AML-193 (cell line): ENCODE measurements around the gene LPCAT1.
"Not testable (repeated sequence)": the region's sequence is repeated elsewhere in the genome, so short reads cannot be mapped to it uniquely, and the experiment has no call there.

Source experiments
- DNase-seq, 2 experiments: peaks; one replicate each; lab custom pipeline; 2025; lab: John Stamatoyannopoulos, UW

The LPCAT1 gene, protein sequence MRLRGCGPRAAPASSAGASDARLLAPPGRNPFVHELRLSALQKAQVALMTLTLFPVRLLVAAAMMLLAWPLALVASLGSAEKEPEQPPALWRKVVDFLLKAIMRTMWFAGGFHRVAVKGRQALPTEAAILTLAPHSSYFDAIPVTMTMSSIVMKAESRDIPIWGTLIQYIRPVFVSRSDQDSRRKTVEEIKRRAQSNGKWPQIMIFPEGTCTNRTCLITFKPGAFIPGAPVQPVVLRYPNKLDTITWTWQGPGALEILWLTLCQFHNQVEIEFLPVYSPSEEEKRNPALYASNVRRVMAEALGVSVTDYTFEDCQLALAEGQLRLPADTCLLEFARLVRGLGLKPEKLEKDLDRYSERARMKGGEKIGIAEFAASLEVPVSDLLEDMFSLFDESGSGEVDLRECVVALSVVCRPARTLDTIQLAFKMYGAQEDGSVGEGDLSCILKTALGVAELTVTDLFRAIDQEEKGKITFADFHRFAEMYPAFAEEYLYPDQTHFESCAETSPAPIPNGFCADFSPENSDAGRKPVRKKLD

DNA sequence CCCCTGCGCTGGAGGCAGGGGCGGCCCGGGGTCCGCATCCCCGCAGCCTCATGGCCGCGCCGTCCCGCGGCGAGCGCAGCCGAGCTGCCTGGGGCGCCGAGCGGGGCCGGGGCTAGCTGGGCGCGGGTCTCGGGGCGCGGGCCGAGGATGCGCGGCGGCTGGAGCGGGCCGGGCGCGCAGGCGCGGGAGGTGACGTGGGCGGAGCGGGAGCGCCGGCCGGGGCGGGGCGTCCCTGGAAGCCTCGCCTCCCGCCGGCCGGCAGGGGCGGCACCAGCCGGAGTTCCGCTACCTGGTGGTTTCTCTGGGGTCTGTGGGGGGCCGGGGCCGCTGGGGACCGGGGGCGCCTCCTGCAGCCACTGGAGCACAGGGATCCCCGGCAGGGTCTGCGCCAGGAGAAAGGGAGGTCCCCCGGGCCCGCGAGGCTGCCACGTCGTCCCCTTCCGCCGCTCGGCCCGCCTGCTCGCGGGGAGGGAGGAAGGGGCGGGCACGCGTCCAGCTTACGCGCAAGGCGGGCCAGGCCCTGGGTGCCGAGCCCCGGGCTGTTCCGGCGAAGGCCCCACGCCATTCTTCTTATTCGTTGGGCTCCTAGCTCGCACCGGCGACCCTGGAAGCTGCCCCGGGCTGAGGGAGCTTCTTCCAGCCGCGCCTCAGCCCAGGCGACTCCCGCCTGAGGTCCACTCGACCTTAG is at the start of gene LPCAT1:
Gene LPCAT1 (minus strand): TSS at position 168 of the 688 bp plus-strand sequence. CDS start 116 bp downstream, at position 52.
- DNase-seq: peak; percentile 53 to 63

DNA sequence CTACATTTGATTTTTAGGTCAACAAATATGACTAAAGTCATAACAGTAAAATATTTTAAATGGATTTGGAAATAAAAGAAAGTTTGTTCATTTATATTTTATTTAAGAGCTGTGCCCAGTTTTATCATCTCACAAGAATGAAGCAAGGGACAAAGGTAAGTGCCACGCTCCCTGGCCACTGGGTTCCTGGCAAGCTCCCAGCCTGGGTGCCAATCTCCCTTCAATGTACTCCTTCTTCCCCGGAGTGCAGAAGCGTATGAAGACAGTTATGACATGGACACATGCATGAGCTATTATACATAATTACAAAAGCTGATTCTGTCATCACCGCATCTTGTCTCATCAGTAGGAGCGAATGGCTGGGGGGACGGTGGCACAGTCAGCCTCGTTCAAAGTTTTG is 48.1 kb upstream of the LPCAT1 start:
- not testable (repeated sequence) for DNase-seq

DNA sequence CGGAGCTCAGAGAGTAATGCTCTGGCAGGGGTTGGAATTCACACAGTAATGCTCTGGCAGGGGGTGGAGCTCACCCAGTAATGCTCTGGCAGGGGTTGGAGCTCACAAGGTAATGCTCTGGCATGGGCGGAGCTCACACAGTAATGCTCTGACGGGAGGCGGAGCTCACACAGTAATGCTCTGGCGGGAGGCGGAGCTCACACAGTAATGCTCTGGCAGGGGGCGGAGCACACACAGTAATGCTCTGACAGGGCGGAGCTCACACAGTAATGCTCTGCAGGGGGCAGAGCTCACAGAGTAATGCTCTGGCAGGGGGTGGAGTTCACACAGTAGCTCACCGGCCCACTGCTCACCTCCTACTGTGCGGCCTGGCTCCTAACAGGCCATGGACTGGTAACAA is 47.2 kb upstream of the LPCAT1 start:
- DNase-seq: no peak

- DNase-seq: no peak
These were observed 44.6 kb upstream of the LPCAT1 start for GRCh38 chr5:1568201-1568979.

- DNase-seq: not testable (repeated sequence)
These were observed 43.9 kb upstream of the LPCAT1 start for GRCh38 chr5:1567527-1568200.

DNA sequence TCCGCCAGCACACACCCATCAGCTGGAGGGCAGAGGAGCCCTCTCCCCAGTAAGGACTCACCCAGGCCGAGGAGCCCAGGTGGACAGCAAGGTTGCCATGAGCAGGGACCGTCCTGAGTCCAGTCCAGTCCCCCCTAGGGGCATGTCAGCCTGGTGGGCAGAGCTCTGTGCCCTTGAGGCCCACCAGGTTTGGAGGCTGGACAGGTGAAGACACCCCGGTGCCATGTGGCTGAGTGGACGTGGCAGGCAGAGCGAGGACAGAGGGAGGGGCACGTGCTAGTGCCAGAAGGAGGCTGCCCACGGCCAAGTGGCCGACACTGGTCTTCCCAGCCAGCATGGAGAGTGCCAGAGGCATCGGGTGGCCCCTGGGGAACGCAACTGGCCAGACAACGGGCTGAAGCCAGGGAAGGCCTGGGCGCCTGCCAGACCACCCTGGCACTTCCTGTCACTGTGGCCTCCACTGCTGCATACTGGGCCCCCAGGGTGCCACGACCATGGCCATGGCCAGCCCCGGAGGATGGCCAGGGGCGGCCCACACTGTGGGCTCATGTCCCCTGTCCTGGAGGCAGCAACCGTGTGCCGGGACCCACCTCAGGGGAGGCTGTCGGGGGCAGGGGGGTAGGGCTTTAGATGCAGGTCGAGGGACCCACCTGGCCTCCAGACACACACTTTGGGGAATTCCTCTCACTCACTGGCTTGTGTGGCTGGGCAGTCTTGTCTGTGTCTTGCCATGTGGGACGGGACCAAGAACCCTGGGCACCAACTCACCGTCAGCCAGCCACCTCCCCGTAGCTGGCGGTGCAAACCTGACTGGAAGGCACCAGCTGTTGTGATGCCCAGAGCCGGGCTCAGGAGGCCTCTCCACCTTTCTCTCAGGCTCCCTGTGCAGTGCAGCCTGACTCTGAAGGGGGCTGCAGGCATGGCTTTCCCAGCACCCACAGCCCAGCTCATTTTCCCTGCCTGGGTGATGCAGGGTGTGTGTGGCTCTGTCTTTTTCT is 42.3 kb upstream of the LPCAT1 start:
- no peak for DNase-seq

DNA sequence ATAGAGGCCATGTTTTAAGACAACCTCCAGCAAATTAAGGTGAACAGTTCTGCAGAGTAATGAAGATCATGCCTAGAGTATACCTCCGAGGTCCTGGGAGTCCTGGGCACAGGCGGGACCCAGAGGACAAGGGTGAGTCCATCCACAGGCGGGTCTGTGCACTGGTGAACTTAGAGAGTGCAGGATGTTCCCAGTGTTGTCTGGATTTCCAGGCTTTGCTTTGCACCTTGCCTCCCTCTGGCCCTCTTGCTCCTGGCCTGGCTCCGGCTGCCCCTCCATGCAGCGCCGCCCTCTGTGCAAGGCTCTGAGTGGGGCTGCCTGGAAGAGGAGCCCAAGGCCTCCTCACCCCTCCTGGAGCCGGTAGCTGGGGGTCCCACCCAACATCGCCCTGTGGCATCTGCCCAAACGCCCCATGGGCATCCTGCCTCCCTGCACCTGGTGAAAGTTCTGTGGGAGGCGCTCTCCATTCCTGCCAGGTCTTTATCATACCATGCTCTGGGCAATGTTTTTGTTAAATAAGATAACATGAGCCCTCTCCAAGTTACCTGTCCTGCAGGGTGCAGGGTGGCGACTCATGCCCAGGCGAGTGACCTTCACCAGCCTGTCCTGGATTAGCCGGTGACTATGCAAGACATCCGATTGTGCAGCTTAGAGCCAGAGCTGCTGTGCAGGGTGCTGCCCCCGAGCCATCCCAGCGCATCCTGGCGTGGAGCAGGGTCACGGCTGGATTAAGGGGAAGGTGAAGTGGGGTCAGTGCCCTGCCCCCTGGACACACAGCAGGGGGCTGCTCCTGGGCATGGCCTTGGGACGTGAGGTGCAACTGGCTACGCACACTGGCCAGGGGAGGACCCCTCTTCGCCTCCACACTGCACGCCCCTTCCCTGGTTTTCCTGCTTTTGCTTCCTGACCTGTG is 41.3 kb upstream of the LPCAT1 start:
- no peak for DNase-seq

- no peak for DNase-seq
These were observed 40.5 kb upstream of the LPCAT1 start for GRCh38 chr5:1564182-1564748.

DNA sequence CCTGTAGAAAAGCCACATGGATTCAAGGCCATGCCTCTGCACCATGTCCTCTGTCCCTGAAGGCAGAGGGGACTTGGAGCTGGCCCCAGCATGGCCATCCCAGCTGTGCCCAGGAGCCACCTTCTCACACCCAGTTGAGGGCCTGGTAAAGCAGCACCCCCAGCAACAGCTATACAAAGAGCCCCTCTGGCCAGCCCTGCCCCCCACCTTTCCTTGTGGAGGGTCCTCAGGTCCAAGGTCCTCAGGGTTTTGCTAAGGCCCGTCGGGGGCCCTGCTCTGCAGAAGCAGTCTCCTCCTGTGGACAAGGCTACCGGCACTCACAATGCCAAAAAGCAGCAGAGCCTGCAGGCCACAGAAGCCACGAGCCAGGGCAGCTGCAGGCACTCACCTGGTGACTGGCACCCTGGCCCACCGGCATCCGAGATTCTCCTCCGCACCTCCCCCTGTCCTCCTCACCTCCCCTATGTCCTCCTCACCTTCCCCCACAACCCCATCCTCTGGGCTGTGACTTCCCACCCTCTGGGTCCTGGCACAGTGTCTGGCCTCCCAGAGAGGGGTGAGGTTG is 39.9 kb upstream of the LPCAT1 start:
- no peak for DNase-seq

GRCh38 chr5:1563051-1563461 is 39.3 kb upstream of the LPCAT1 start:
- DNase-seq: no peak

- no peak for DNase-seq
These were observed 38.8 kb upstream of the LPCAT1 start for GRCh38 chr5:1562599-1562998.

DNA sequence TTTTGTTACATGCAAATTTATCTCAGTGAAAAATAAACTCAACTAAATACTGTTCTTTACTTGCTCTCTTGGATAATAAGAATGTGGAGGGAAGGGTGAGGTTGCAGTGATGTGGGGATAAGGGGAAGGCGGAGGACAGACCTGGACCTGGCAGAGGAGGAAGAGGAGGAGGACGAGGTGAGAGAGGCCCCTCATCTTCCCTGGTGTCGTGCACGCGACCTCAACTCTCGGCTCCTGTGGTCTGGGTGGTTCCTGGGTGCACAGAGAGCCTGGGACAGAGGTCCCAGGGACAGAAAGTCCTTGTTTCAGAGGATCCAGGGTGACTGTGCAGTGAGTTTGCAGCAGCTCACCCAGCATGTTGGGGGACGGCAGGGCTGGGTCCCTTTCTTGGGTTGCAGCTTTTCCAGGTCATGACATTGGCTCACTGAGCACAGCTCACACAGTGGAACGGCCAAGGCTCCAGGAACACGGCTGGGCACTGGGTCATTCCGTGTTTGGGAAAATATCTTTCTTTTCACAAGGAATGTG is 37.7 kb upstream of the LPCAT1 start:
- no peak for DNase-seq

GRCh38 chr5:1560499-1560898 is 36.7 kb upstream of the LPCAT1 start:
- DNase-seq: not testable (repeated sequence)

DNA sequence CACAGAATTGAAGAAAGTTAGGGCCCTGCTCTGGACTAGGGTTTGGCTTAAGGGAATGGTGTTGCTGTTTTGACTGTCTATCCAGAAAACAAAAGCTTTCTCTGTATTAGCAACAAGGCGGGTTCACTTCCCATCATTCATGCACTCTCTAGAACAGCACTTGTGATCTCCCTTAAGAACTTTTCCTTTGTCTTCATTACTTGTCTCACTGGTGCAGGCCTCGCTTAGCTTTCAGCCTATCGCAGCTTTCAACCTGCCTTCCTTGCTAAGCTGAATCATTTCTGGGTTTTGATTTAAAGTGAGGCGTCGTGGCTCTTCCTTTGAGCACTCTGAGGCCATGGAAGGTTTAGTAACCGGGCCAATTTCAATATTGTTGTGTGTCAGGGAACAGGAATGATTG is 35.2 kb upstream of the LPCAT1 start:
- no peak for DNase-seq

DNA sequence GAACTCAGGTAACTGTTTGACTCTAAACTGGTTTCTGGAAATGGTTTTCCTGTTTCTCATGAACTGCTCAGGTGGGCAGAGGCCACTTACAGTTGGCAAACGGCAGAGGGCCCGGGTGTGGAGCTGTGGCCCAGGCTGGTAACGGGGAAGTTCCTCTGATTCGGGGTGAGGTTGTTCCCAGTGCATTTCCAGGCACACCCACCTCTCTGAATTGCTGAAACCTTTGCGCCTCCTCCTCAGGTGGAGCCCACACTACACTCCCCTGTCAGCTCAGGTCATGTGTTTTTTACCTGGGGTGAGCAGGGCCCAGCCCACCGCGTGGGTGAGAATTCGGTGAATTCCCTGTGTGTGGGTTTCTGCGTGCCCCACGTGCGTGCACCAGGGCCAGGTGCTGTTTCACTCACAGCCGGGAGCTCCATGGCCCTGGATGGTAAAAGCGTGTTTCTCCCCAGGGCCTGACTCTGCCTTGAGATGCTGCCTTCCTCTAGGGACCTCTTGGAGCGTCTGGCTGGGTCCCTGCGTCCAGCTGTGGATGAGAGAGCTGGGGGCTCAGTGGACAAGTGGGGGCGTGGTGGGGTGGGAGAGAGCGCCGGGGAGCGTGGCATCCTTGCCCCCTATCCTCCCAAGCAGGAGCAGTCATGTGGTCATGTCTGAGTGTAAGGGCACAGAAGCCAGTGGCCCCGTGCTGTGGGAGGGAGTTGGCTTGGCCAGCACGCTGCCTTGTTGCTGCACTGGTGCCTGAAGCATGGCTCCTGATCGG is 33.5 kb upstream of the LPCAT1 start:
- no peak for DNase-seq

- DNase-seq: no peak
These were observed 32.3 kb upstream of the LPCAT1 start for GRCh38 chr5:1555808-1556731.
